ENCODE measurements around the gene TP53BP1.

- TF ChIP-seq POLR2A (IDR thresholded peaks at IDR 0.05; ENCODE audit: low read depth, low read length) (no peak), POLR2AphosphoS5 (IDR thresholded peaks at IDR 0.05; ENCODE audit: low read depth, low read length) (no peak)
These were observed 6.0 kb upstream of the TP53BP1 start for GRCh38 chr15:43498990-43499389.
